NOMO-1 (cell line): ENCODE measurements around the gene PNRC1.
"Not testable (repeated sequence)": the region's sequence is repeated elsewhere in the genome, so short reads cannot be mapped to it uniquely, and the experiment has no call there.

Experiments used
- DNase-seq, 2 experiments: peaks; one replicate each; lab custom pipeline; 2025; ENCODE audit not compliant: unreplicated experiment in 2 of 2; lab: John Stamatoyannopoulos, UW

PNRC1 gene

DNA sequence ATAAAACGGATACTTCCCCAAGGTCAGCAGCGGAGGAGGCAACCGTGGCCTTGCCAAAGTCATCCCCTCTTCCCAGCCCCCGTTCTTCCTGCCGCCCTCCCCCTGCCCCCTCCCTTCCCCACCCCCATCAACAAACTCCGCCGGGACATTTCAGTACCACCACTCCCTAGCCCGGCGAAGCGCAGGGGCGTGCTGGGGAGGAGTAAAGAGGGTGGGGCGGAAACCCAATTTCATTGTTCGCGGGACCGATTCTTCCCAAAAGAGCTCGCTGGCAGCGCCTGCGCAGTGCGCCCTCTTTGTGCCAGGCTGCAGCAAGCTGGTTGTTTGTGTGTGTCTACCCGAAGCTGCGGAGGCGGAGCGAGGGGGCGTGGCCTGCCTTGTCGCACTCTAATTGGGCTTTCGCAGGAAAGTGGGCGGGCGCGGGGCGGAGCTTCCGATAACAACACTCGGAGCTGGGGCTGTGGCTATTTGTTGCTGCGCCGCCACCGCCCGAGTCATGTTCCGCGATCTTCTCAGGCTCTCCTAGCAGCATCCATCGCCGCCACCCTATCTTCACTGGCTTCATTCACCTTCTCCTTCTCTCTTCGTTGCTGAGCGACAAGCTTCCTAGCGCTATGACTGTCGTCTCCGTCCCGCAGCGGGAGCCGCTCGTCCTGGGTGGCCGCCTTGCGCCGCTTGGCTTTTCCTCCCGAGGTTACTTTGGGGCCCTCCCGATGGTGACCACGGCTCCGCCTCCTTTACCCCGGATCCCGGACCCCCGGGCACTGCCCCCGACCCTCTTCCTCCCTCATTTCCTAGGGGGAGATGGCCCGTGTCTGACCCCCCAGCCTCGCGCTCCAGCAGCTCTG, at the start of gene PNRC1:
Gene PNRC1 (plus strand): TSS at position 471 of the 848 bp plus-strand sequence. CDS start 144 bp downstream, at position 615.
- peak; percentile 96 to 97 for DNase-seq

GRCh38 chr6:89032599-89032998, 48.0 kb upstream of the PNRC1 start:
- peak in 1 of 2 experiments; percentile 12 for DNase-seq

GRCh38 chr6:89033461-89033860, 47.1 kb upstream of the PNRC1 start:
- DNase-seq: no peak

- DNase-seq: not testable (repeated sequence)
Measured at GRCh38 chr6:89034116-89034515, 46.4 kb upstream of the PNRC1 start.

DNA sequence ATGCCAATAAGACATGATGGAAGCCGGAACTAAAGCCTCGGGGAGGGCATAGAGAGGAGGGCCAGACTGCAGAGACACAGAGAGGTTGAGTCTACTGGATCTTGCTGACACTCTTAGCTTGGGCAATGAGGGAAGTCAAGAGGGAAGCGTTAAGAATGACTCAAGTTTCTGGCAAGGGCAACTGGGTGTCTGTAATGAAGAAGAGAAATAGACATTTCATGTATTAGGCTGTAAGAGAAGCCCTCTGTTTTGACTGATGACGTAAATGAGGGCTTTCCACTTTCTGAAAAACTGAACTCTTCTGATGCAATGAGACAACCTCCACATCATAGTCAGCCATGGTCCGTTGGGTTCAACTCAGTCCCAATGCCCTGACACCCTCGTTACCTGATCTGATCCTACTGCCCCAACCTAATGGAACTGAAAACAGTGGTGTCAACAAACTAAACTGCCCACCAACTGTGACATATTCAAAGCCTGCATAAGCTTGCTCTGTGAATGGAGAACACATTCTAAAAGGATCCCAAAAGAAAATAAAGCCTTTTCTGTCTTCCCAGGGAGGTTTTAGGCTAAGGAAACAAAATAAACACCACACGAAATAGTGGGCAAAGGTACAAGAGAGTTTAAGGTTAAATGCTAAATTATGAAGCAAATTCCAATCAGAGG, 45.8 kb upstream of the PNRC1 start:
- peak; percentile 95 to 96 for DNase-seq

DNA sequence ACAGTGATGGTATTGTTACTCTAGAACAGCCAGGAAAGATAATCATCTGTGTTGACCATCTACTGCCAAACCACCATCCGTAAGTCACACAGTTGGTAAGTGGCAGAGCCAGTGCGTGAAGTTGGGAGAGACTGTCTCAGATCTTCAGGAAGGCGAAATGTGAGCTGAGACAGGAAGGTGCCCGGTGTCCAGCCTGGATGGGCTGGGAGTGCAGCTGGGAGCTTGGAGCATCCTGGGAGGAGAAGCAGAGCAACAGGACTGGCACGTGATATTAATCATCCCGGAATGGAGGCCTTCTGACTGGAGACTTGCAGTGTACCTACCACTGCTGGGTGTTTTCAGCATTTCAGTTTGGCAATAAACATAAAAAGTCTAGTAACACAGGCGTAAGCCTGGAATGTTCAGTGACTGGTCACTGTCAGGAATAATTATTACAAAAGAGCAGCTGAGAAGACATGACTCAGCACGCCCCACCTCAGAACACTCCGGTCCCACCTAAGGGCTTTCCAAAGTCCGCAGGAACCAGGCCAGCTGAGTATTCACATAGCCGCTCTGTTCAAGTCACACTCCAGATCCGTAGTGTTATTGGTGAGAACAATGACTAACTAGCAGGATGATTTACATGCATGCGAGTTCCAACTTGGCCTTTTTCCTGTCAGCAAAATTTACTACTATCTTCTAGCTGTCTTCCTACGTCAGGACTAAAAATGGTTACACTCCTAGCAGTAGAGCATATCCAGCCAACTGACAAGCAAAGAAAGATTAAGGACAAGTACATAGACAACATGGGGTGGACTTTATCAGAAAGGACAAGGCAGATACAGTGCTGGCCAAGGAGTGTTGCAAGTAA, 45.1 kb upstream of the PNRC1 start:
- DNase-seq: peak; percentile 55 to 60

DNA sequence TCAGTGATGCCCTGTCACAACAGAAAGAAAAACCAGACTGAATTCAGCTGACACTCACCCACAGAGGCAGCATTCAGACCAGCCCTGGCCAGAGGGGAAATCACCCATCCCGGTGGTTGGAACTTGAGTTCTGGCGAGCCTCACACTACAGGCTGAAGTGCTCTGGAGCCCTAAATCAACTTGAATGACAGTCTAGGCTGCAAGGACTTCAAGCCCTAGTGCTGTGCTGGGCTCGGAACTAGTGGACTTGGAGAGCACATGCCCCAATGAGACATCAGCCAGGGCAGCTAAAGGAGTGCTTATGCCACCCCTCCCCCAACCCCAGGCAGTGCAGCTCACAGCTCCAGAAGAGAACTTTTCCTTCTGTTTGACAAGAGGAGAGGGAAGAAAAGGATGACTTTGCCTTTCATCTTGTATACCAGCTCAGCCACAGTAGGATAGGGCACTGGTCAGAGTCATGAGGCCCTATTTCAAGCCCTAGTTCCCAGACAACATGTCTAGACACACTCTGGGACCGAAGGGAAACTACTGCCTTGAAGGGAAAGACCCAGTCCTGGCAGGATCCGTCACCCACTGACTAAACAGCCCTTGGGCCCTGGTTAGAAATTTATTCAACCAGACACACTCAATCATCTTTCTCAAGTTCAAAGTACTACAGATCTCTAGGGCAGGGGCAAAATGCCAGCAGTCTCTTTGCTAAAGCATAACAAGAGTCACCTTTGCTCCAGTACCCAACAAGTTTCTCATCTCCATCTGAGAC, 43.2 kb upstream of the PNRC1 start:
- no peak for DNase-seq

- not testable (repeated sequence) for DNase-seq
Measured at GRCh38 chr6:89037901-89038293, 42.7 kb upstream of the PNRC1 start.

DNA sequence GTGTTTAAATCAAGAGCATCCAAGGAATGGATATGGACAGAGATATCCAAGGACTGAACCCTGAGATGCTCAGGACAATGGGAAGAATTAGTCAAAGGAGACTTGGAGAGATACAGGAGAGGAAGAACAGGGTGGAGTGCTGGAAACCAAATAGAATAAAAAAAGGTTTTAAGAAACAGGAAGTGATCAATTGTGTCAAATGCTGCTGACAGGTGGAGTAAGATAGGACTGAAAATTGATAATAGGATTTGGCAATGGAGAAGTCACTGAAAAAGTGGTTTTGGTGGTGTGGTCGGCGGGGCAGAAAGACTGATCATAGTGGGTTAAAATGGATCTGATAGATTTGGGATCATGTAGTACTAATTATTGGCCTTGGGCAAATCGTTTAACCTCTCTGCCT, 37.9 kb upstream of the PNRC1 start:
- peak in 1 of 2 experiments; percentile 46 for DNase-seq

GRCh38 chr6:89044328-89045010, 36.1 kb upstream of the PNRC1 start:
- DNase-seq: no peak

- peak; percentile 80 to 92 for DNase-seq
Measured at GRCh38 chr6:89045011-89045387, 35.6 kb upstream of the PNRC1 start.

- no peak for DNase-seq
Measured at GRCh38 chr6:89045576-89045975, 35.0 kb upstream of the PNRC1 start.

GRCh38 chr6:89047473-89047872, 33.1 kb upstream of the PNRC1 start:
- peak; percentile 33 to 54 for DNase-seq

DNA sequence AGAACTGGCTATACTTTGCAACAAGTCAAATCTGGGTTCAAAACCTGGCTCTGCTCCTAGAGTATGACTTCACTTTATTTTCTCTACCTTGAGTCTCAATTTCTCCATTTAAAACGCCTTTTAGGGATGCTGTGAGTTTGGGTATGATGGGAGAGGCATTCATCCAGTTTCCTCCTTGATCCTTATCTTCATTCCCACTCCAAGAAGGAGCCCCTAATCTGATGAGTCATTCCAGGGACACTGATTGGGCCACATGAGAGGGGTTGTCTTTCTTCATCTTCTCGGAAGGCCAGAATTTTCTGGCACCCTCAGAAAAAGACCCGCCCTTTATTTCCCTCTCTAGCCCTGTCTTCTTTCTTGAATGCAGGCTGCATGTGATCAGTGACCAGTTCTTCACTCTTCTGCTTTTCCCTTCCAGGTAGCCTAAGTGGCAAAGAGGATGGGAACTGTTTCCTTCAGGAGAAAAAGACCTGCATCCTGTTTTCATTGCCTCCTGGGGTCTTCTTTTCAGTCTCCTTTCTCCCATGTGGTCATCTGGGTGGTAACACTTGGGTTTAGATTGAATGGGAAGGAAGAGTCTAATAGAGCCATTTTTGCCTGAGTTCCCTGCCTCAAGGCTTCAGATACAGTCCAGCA, 32.1 kb upstream of the PNRC1 start:
- no peak for DNase-seq

DNA sequence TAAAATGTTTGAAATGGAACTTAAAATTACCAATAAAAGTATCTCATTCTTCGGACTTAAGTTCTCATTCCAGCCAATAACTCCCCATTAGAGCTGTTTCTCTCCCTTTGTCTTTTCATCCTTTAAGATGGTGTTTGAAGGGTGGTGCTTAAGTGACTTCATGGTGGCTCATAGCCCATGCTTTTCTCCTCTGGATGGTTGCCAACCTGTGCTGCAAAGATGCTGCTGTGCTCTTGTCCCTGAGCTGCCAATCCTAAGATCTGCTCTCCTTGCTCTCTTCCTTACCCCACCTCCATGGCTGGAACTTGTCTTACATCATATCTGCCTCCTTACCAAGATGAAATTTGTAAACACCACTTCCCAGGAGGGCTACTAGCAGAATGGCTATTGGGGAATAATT, 31.6 kb upstream of the PNRC1 start:
- no peak for DNase-seq

- no peak for DNase-seq
Measured at GRCh38 chr6:89050155-89050554, 30.4 kb upstream of the PNRC1 start.

GRCh38 chr6:89050697-89051096, 29.9 kb upstream of the PNRC1 start:
- peak; percentile 9 to 22 for DNase-seq

DNA sequence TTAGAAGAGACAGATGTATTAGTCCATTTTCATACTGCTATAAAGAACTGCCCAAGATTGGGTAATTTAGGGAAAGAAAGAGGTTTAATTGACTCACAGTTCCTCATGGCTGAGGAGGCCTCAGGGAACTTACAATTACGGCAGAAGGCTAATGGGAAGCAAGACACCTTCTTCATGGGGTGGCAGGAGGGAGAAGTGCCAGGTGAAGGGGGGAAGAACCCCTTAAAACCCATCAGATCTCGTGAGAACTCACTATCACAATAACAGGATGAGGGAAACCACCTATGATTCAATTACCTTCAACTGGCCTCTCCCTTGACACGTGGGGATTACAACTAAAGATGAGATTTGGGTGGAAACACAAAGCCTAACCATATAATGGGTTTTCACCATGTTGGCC, 28.9 kb upstream of the PNRC1 start:
- DNase-seq: no peak

DNA sequence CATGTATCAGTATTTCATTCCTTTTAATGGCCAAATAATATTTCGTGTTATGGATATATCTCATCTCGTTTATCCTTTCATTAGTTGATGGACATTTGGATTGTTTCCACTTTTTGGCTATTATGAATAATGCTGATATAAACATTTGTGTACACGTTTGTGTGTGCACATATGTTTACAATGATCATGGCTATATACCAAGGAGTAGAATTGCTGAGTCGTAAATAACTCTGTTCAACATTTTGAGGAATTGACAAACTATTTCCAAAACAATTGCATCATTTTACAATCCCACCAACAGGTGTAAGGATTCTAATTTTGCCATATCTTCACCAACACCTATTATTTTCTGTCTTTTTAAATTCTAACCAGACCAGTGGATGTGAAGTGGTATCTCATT, 26.3 kb upstream of the PNRC1 start:
- DNase-seq: no peak
